Suprapubic skin (tissue), 4 donors: ENCODE results near the gene SHROOM3. TPM values are rescaled to one million over a fixed set of nuclear protein-coding genes. Genes with fewer than 3 reads are reported as not detected.

Source experiments
- DNase-seq, 2 donors: peaks; one replicate each; pipeline ENCODE4 v3.0.0-alpha.2; 2019; ENCODE audit warnings: low spot score in 2 of 2
- H3K27ac ChIP-seq: fragments of 200-600 bp; sonication (generic); one replicate; pipeline ENCODE4 v1.5.1; 2019
- H3K27me3 ChIP-seq: fragments of 200-600 bp; sonication (generic); one replicate; pipeline ENCODE4 v1.5.1; 2019
- H3K36me3 ChIP-seq: fragments of 200-600 bp; sonication (generic); one replicate; pipeline ENCODE4 v1.5.1; 2019
- H3K4me1 ChIP-seq: fragments of 200-600 bp; sonication (generic); one replicate; pipeline ENCODE4 v1.5.1; 2019
- H3K4me3 ChIP-seq: fragments of 200-600 bp; sonication (generic); one replicate; pipeline ENCODE4 v1.5.1; 2019; ENCODE audit warnings: mild to moderate bottlenecking
- H3K9me3 ChIP-seq: fragments of 200-600 bp; sonication (generic); one replicate; pipeline ENCODE4 v1.5.1; 2019
- CTCF ChIP-seq, 2 donors: fragments of 200-600 bp in 1 of 2; fragments of 450-650 bp in 1 of 2; sonication (generic) in 1 of 2; IDR thresholded peaks; one replicate each; pipeline ENCODE4 v1.5.1; 2016 to 2019; ENCODE audit warnings: antibody characterized with exemption in 2 of 2, mild to moderate bottlenecking in 1 of 2, moderate library complexity in 1 of 2
- EP300 ChIP-seq: sonication (generic); formaldehyde crosslinking; IDR thresholded peaks from one replicate; pipeline ENCODE4 v1.6.1; 2017; ENCODE audit warnings: antibody characterized with exemption
- POLR2A ChIP-seq, 2 donors: fragments of 450-650 bp; IDR thresholded peaks; one replicate each; pipeline ENCODE4 v1.6.1; 2017; ENCODE audit warnings: antibody characterized with exemption in 2 of 2, mild to moderate bottlenecking in 2 of 2, moderate library complexity in 2 of 2
- POLR2AphosphoS5 ChIP-seq, 3 donors: sonication (generic); formaldehyde crosslinking; IDR thresholded peaks; one replicate each; pipeline ENCODE4 v1.6.1; 2017; ENCODE audit warnings: antibody characterized with exemption in 3 of 3
- WGBS: methylation state at CpG from one replicate; pipeline ENCODE4 v1.1.5; 2018; 5-methylcytosine and 5-hydroxymethylcytosine counted together
- total RNA-seq, 4 donors: library from RNA; depleted of rRNA; stranded (reverse); fragments of >200 nt; gene quantifications; one replicate each; pipeline ENCODE4 v1.1.0, GENCODE V29; 2016

The SHROOM3 gene
- total RNA-seq, 4 donors from 2014 or later, result 25.7 to 41.4 (median 29.8) TPM

GRCh38 chr4:76767983-76768382 lies 333.0 kb downstream of the SHROOM3 start:
- TF ChIP-seq EP300, result no peak
- no peak for TF ChIP-seq POLR2A (IDR thresholded peaks at IDR 0.05)
- no peak for TF ChIP-seq CTCF (IDR thresholded peaks at IDR 0.05)
- Histone ChIP-seq H3K4me1 (no peaks in the 10 kb centered on the region), H3K9me3 (no peaks in the 10 kb centered on the region), H3K27ac (no peak overlapping the region), H3K27me3 (no peaks in the 10 kb centered on the region), H3K36me3 (peaks cover 8% of the 10 kb centered on the region), H3K4me3 (no peak overlapping the region)
- WGBS, result 28% methylated on average over 2 of the region's 2 CpGs
- DNase-seq, result no peak

- Histone ChIP-seq H3K36me3 (peaks cover 8% of the 10 kb centered on the region), H3K4me1 (no peaks in the 10 kb centered on the region), H3K9me3 (no peaks in the 10 kb centered on the region), H3K27ac (no peak overlapping the region), H3K4me3 (no peak overlapping the region), H3K27me3 (no peaks in the 10 kb centered on the region)
- TF ChIP-seq POLR2A (IDR thresholded peaks at IDR 0.05), result no peak
- no peak for TF ChIP-seq EP300
- TF ChIP-seq CTCF (IDR thresholded peaks at IDR 0.05), result no peak
- TF ChIP-seq POLR2AphosphoS5 (IDR thresholded peaks at IDR 0.05), result no peak
- 75% methylated on average over 5 of the region's 5 CpGs for WGBS
- no peak for DNase-seq
Measured at GRCh38 chr4:76772498-76773106, 337.6 kb downstream of the SHROOM3 start.

GRCh38 chr4:76773766-76774165 lies 338.7 kb downstream of the SHROOM3 start:
- no peak overlapping the region for H3K4me3 ChIP-seq
- peaks cover 8% of the 10 kb centered on the region for H3K36me3 ChIP-seq
- no peak for TF ChIP-seq EP300
- TF ChIP-seq POLR2AphosphoS5 (IDR thresholded peaks at IDR 0.05), result no peak
- TF ChIP-seq CTCF (IDR thresholded peaks at IDR 0.05), result no peak
- no peak for TF ChIP-seq POLR2A (IDR thresholded peaks at IDR 0.05)
- no peaks in the 10 kb centered on the region for H3K4me1 ChIP-seq
- no peaks in the 10 kb centered on the region for H3K27me3 ChIP-seq
- H3K27ac ChIP-seq, result no peak overlapping the region
- DNase-seq, result no peak
- no peaks in the 10 kb centered on the region for H3K9me3 ChIP-seq

GRCh38 chr4:76779740-76780459 lies 344.9 kb downstream of the SHROOM3 start:
- H3K27ac ChIP-seq, result no peak overlapping the region
- no peaks in the 10 kb centered on the region for H3K9me3 ChIP-seq
- TF ChIP-seq POLR2AphosphoS5 (IDR thresholded peaks at IDR 0.05) (no peak), CTCF (IDR thresholded peaks at IDR 0.05) (no peak), POLR2A (IDR thresholded peaks at IDR 0.05) (no peak)
- H3K4me1 ChIP-seq, result no peaks in the 10 kb centered on the region
- no peaks in the 10 kb centered on the region for H3K36me3 ChIP-seq
- no peaks in the 10 kb centered on the region for H3K27me3 ChIP-seq
- H3K4me3 ChIP-seq, result no peak overlapping the region
- 88% methylated on average over 9 of the region's 9 CpGs for WGBS
- DNase-seq, result no peak

GRCh38 chr4:76780781-76781697 lies 346.0 kb downstream of the SHROOM3 start:
- Histone ChIP-seq H3K36me3 (no peaks in the 10 kb centered on the region), H3K9me3 (no peaks in the 10 kb centered on the region), H3K4me3 (no peak overlapping the region), H3K27ac (peak overlapping the region; percentile 4), H3K4me1 (no peaks in the 10 kb centered on the region), H3K27me3 (no peaks in the 10 kb centered on the region)
- TF ChIP-seq POLR2A (IDR thresholded peaks at IDR 0.05), result no peak
- 93% methylated on average over 7 of the region's 7 CpGs for WGBS
- DNase-seq, result no peak
